Measurements from ENCODE around the gene RALY. TPM values are rescaled to one million over a fixed set of nuclear protein-coding genes. Genes with fewer than 3 reads are reported as not detected.

The RALY gene
- polyA plus RNA-seq, 2 of the 4 experiments (the other 2 are of a cell fraction): 63.4 to 102 TPM

- H3K27ac ChIP-seq: no peak overlapping the region
- ChIA-PET CTCF (interaction anchor here (0.7 to 0.9 kb wide), 3 partner anchors 10 to 211 kb away, joined by 3 to 4 read pairs (median 4); no protein-coding TSS in a partner anchor), POLR2A (interaction anchor here (1.3 kb wide), 1 partner anchor 12 kb away, joined by 3 read pairs; no protein-coding TSS in a partner anchor)
- H3K9me3 ChIP-seq: no peaks in the 10 kb centered on the region
- no peak overlapping the region for H3K4me2 ChIP-seq
- TF ChIP-seq ZSCAN20 (CRISPR knock-in tag; IDR thresholded peaks at IDR 0.05) (no peak), PBX3 (IDR thresholded peaks at IDR 0.05) (no peak), TP53 (CRISPR knock-in tag; IDR thresholded peaks at IDR 0.05) (no peak), RNF2 (IDR thresholded peaks at IDR 0.05; ENCODE audit: borderline replicate concordance, low read depth) (no peak), SREBF2 (IDR thresholded peaks at IDR 0.05) (no peak), HOXB5 (CRISPR knock-in tag; IDR thresholded peaks at IDR 0.05) (no peak), HOXA7 (CRISPR knock-in tag; IDR thresholded peaks at IDR 0.05) (no peak), FOSL2 (IDR thresholded peaks at IDR 0.05) (no peak), FOSL2 (CRISPR knock-in tag; IDR thresholded peaks at IDR 0.05) (no peak), KDM1A (IDR thresholded peaks at IDR 0.05; ENCODE audit: low read depth) (no peak), HES2 (IDR thresholded peaks at IDR 0.05) (no peak), POLR2AphosphoS2 (conservative IDR thresholded peaks at IDR 0.05; ENCODE audit: low read length) (no peak), EP300 (IDR thresholded peaks at IDR 0.05) (no peak), CBX2 (IDR thresholded peaks at IDR 0.05; ENCODE audit: borderline replicate concordance, low read depth) (no peak), NR3C1 (IDR thresholded peaks at IDR 0.05) (no peak), CBX8 (IDR thresholded peaks at IDR 0.05) (no peak), HMGXB4 (CRISPR knock-in tag; IDR thresholded peaks at IDR 0.05; ENCODE audit: borderline replicate concordance) (no peak)
- TF ChIP-seq, protein P1, sequence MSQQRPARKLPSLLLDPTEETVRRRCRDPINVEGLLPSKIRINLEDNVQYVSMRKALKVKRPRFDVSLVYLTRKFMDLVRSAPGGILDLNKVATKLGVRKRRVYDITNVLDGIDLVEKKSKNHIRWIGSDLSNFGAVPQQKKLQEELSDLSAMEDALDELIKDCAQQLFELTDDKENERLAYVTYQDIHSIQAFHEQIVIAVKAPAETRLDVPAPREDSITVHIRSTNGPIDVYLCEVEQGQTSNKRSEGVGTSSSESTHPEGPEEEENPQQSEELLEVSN (IDR thresholded peaks at IDR 0.05; ENCODE audit: borderline replicate concordance, low read depth): no peak
- ATAC-seq: no peak
- no peak for FAIRE-seq
- WGBS (ENCODE audit: missing lambda C conversion rate): 89% methylated on average over 11 of the region's 11 CpGs
- H3K4me1 ChIP-seq: peaks cover 4% of the 10 kb centered on the region; the same call in 2 of the 3 replicates
- H3K4me3 ChIP-seq: no peak overlapping the region
- no peak for DNase-seq (ENCODE audit: low read depth in 1 of 2, low spot score in 1 of 2)
Measured at GRCh38 chr20:34004790-34005457, 11.2 kb downstream of the RALY start.

DNA sequence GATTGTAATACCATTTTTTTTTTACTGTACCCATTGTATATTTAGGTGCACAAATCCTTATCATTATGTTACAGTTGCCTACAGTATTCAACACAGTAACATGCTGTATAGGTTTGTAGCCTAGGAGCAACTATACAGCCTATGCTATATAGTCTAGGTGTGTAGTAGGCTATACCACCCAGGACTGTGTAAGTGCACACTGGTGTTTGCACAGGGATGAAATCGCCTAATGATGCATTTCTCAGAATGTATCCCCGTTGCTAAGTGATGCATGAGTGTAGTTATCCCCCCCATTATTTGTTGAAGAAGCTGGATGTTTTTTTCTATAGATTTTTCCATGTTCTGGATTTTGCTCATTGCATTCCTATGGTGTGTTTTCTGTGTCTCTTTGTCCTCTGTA lies 12.9 kb downstream of the RALY start:
- 0 out of 3 replicates have a peak, but pooled peaks cover 3% of the 10 kb centered on the region for H3K4me1 ChIP-seq
- no peaks in the 10 kb centered on the region for H3K9me3 ChIP-seq
- no peak overlapping the region for H3K4me2 ChIP-seq
- no peak overlapping the region for H3K4me3 ChIP-seq
- no peak for DNase-seq (ENCODE audit: low read depth in 1 of 2, low spot score in 1 of 2)
- ChIA-PET POLR2A (no interaction called here), CTCF (interaction anchor here (1.9 kb wide), 1 partner anchor 33 kb away, joined by 6 read pairs; no protein-coding TSS in a partner anchor)
- WGBS (ENCODE audit: missing lambda C conversion rate): 88% methylated on average over 2 of the region's 2 CpGs
- no peak overlapping the region for H3K27ac ChIP-seq
- no peak for ATAC-seq
- FAIRE-seq: no peak
- no peak for TF ChIP-seq PHF8 (IDR thresholded peaks at IDR 0.05; ENCODE audit: borderline replicate concordance, low read depth)
- no peak for TF ChIP-seq POLR2AphosphoS2 (conservative IDR thresholded peaks at IDR 0.05; ENCODE audit: low read length)
- no peak for TF ChIP-seq HMGXB4 (CRISPR knock-in tag; IDR thresholded peaks at IDR 0.05; ENCODE audit: borderline replicate concordance)
- TF ChIP-seq CHD2 (IDR thresholded peaks at IDR 0.05; ENCODE audit: low read length, partially characterized antibody): no peak
- no peak for TF ChIP-seq HEYL (CRISPR knock-in tag; IDR thresholded peaks at IDR 0.05)
- no peak for TF ChIP-seq SREBF2 (IDR thresholded peaks at IDR 0.05)
- TF ChIP-seq CBX2 (IDR thresholded peaks at IDR 0.05; ENCODE audit: borderline replicate concordance, low read depth): no peak
